IMR-90 (cell line): ENCODE data around the gene ADAMTSL2. TPM values are rescaled to one million over a fixed set of nuclear protein-coding genes. Genes with fewer than 3 reads are reported as not detected.
A peak's percentile ranks its signal among the peaks of the same experiment; 100 is the strongest.

Experiments used
- ATAC-seq: fragments of 200-7000 bp; cut with Tn5 transposase; 2 replicates; pipeline ENCODE4 v1.9.1; 2020; ENCODE audit warnings: low read depth, mild to moderate bottlenecking, moderate library complexity
- BruUV-seq: library from RNA; stranded (reverse); fragments of 400-500 nt; replicated peaks from 2 replicates; lab custom pipeline; 2021; lab: Mats Ljungman, UMichigan
- CTCF ChIA-PET: fragments of 300-600 bp; formaldehyde crosslinking; extraction: SDS; loops from one replicate; lab custom pipeline; 2021; ENCODE audit warnings: antibody characterized with exemption; lab: Yijun Ruan, JAX
- POLR2A ChIA-PET: fragments of 300-600 bp; sonication (Branson Sonifier 250); formaldehyde crosslinking; loops from one replicate; lab custom pipeline; 2022; ENCODE audit warnings: antibody characterized with exemption; ENCODE audit not compliant: unreplicated experiment; lab: Charles Lee
- DNase-seq: peaks from one replicate; pipeline ENCODE4 v3.0.0; 2013
- H2AFZ ChIP-seq: replicated peaks from 2 replicates; pipeline ENCODE3; 2013; ENCODE audit warnings: low read length, mild to moderate bottlenecking; ENCODE audit not compliant: poor library complexity
- H2AK5ac ChIP-seq: 2 replicates; pipeline ENCODE4 v1.6.1; 2013; ENCODE audit warnings: low read depth, low read length, inconsistent platforms
- H2AK9ac ChIP-seq: replicated peaks from 2 replicates; pipeline ENCODE3; 2013; ENCODE audit warnings: mild to moderate bottlenecking, low read depth, low read length, moderate library complexity; ENCODE audit not compliant: poor library complexity
- H2BK120ac ChIP-seq: 2 replicates; pipeline ENCODE4 v1.6.1; 2013; ENCODE audit warnings: low read depth, low read length, inconsistent platforms
- H2BK15ac ChIP-seq: 3 replicates; pipeline ENCODE4 v1.6.1; 2013; ENCODE audit warnings: low read depth, low read length, inconsistent platforms
- H2BK20ac ChIP-seq: 2 replicates; pipeline ENCODE4 v1.6.1; 2013; ENCODE audit warnings: low read depth, mild to moderate bottlenecking, inconsistent platforms, low read length, moderate library complexity
- H2BK5ac ChIP-seq: 2 replicates; pipeline ENCODE4 v1.6.1; 2013; ENCODE audit warnings: mild to moderate bottlenecking, low read depth, low read length, inconsistent platforms; ENCODE audit not compliant: poor library complexity, severe bottlenecking
- H3K14ac ChIP-seq: replicated peaks from 2 replicates; pipeline ENCODE4 v1.6.1; 2013; ENCODE audit warnings: low read depth, low read length, inconsistent platforms
- H3K18ac ChIP-seq: 2 replicates; pipeline ENCODE4 v1.6.1; 2013; ENCODE audit warnings: low read depth, low read length, control low read depth
- H3K23ac ChIP-seq: 2 replicates; pipeline ENCODE4 v1.6.1; 2013; ENCODE audit warnings: low read depth, low read length, inconsistent platforms
- H3K27ac ChIP-seq: 2 replicates; pipeline ENCODE4 v1.5.1; 2013; ENCODE audit warnings: mild to moderate bottlenecking, control low read depth, low read length; ENCODE audit not compliant: insufficient read depth
- H3K27me3 ChIP-seq: 2 replicates; pipeline ENCODE4 v1.6.1; 2013; ENCODE audit warnings: low read length; ENCODE audit not compliant: control insufficient read depth, insufficient read depth
- H3K36me3 ChIP-seq: 2 replicates; pipeline ENCODE4 v1.6.1; 2013; ENCODE audit warnings: low read length, mixed read lengths; ENCODE audit not compliant: control insufficient read depth, insufficient read depth
- H3K4ac ChIP-seq: 2 replicates; pipeline ENCODE4 v1.6.1; 2013; ENCODE audit warnings: low read depth, low read length, inconsistent platforms
- H3K4me1 ChIP-seq: 2 replicates; pipeline ENCODE4 v1.6.1; 2013; ENCODE audit warnings: low read length, mixed read lengths; ENCODE audit not compliant: control insufficient read depth, insufficient read depth
- H3K4me2 ChIP-seq: 2 replicates; pipeline ENCODE4 v1.6.1; 2013; ENCODE audit warnings: low read depth, mild to moderate bottlenecking, control low read depth, low read length, moderate library complexity
- H3K4me3 ChIP-seq: 2 replicates; pipeline ENCODE4 v1.5.1; 2013; ENCODE audit warnings: low read depth, mild to moderate bottlenecking, control low read depth, low read length, moderate library complexity; ENCODE audit not compliant: insufficient read depth
- H3K56ac ChIP-seq: 2 replicates; pipeline ENCODE4 v1.6.1; 2013; ENCODE audit warnings: low read length, inconsistent platforms; ENCODE audit not compliant: insufficient read depth; ENCODE audit errors: extremely low read depth
- H3K79me1 ChIP-seq, 2 experiments: 2 replicates each; pipeline ENCODE4 v1.6.1; 2013; ENCODE audit warnings: low read length in 2 of 2, inconsistent platforms in 1 of 2, low read depth in 1 of 2
- H3K9ac ChIP-seq: 2 replicates; pipeline ENCODE4 v1.6.1; 2013; ENCODE audit warnings: low read depth, low read length, control low read depth
- H3K9me1 ChIP-seq: 2 replicates; pipeline ENCODE4 v1.6.1; 2013; ENCODE audit warnings: low read length, inconsistent platforms; ENCODE audit not compliant: insufficient read depth
- H3K9me3 ChIP-seq: 2 replicates; pipeline ENCODE4 v1.6.1; 2013; ENCODE audit warnings: low read length; ENCODE audit not compliant: control insufficient read depth, insufficient read depth
- H4K20me1 ChIP-seq: 2 replicates; pipeline ENCODE4 v1.6.1; 2013; ENCODE audit warnings: low read length, inconsistent platforms; ENCODE audit not compliant: insufficient read depth
- H4K5ac ChIP-seq: 2 replicates; pipeline ENCODE4 v1.6.1; 2013; ENCODE audit warnings: mild to moderate bottlenecking, low read depth, low read length, control low read depth
- H4K8ac ChIP-seq, 2 experiments: 2 replicates each; pipeline ENCODE4 v1.6.1; 2013; ENCODE audit warnings: low read depth in 2 of 2, low read length in 2 of 2, control low read depth in 1 of 2, inconsistent platforms in 1 of 2
- H4K91ac ChIP-seq: 2 replicates; pipeline ENCODE4 v1.6.1; 2013; ENCODE audit warnings: low read depth, low read length, inconsistent platforms; ENCODE audit not compliant: insufficient read depth
- BHLHE40 ChIP-seq: fragments of 150-350 bp; IDR thresholded peaks from 2 replicates; pipeline ENCODE4 v1.6.1; 2016; ENCODE audit warnings: mild to moderate bottlenecking, low read depth, low read length
- CHD1 ChIP-seq: IDR thresholded peaks from 2 replicates; pipeline ENCODE4 v1.6.1; 2012; ENCODE audit warnings: low read depth, low read length, improper control_type of control experiment
- FOS ChIP-seq: fragments of 150-350 bp; IDR thresholded peaks from 2 replicates; pipeline ENCODE4 v1.6.1; 2016; ENCODE audit warnings: low read depth, low read length
- MAZ ChIP-seq: IDR thresholded peaks from 2 replicates; pipeline ENCODE4 v1.6.1; 2012; ENCODE audit warnings: low read depth, mild to moderate bottlenecking, low read length, improper control_type of control experiment, moderate library complexity, borderline replicate concordance
- MXI1 ChIP-seq: IDR thresholded peaks from 2 replicates; pipeline ENCODE4 v1.6.1; 2012; ENCODE audit warnings: low read depth, mild to moderate bottlenecking, low read length, moderate library complexity, borderline replicate concordance
- NFE2L2 ChIP-seq: fragments of 150-350 bp; IDR thresholded peaks from 2 replicates; pipeline ENCODE4 v1.6.1; 2016; ENCODE audit warnings: low read depth, mild to moderate bottlenecking, low read length
- POLR2A ChIP-seq: IDR thresholded peaks from 2 replicates; pipeline ENCODE4 v1.6.1; 2012; ENCODE audit warnings: mild to moderate bottlenecking, low read depth, low read length
- RCOR1 ChIP-seq: IDR thresholded peaks from 2 replicates; pipeline ENCODE4 v1.6.1; 2012; ENCODE audit warnings: mild to moderate bottlenecking, low read length, improper control_type of control experiment; ENCODE audit not compliant: insufficient replicate concordance
- RFX5 ChIP-seq: IDR thresholded peaks from 2 replicates; pipeline ENCODE4 v1.8.0; 2012; ENCODE audit warnings: low read depth, mild to moderate bottlenecking, low read length, moderate library complexity
- SMC3 ChIP-seq: fragments of 150-350 bp; IDR thresholded peaks from 2 replicates; pipeline ENCODE4 v1.6.1; 2016; ENCODE audit warnings: low read depth, mild to moderate bottlenecking, antibody characterized with exemption, low read length, moderate library complexity
- USF2 ChIP-seq: fragments of 150-350 bp; IDR thresholded peaks from 2 replicates; pipeline ENCODE4 v1.6.1; 2017; ENCODE audit warnings: mild to moderate bottlenecking, antibody characterized with exemption, low read length, low read depth
- WGBS, 2 experiments: methylation state at CpG; one replicate each; pipeline versions ENCODE4 v1.1.5 to v1.1.7; 2013; ENCODE audit warnings: missing lambda C conversion rate in 2 of 2; ENCODE audit not compliant: insufficient read length in 1 of 2; ENCODE audit errors: extremely low coverage in 2 of 2; 5-methylcytosine and 5-hydroxymethylcytosine counted together
- dilution Hi-C: fragments of 300-500 bp; cut with HindIII; formaldehyde crosslinking; loops from one replicate; pipeline ENCODE4 v1.14.3; 2018; ENCODE audit warnings: low sequenced_read_pairs; ENCODE audit not compliant: unreplicated experiment
- in situ Hi-C: fragments of 300-500 bp; cut with MboI; formaldehyde crosslinking; loops from 3 replicates; pipeline ENCODE4 v1.14.3; 2019; ENCODE audit warnings: low sequenced_read_pairs, inconsistent platforms, mixed read lengths
- intact Hi-C: fragments of 100-400 bp; cut with micrococcal nuclease; formaldehyde crosslinking; loops from 2 replicates; pipeline ENCODE4 v1.10.0; 2022
- polyA plus RNA-seq, 3 experiments: library from polyadenylated mRNA; depleted of rRNA; stranded (reverse); fragments of >200 nt; gene quantifications; 2 replicates each; pipeline ENCODE4 v1.2.3, GENCODE V29; 2012; ENCODE audit warnings: low replicate concordance in 1 of 3
- total RNA-seq: library from RNA; depleted of rRNA; stranded (reverse); fragments of >200 nt; gene quantifications from 2 replicates; pipeline ENCODE4 v1.2.3, GENCODE V29; 2012
- TF ChIP-seq, protein P1 (sequence below): fragments of 150-350 bp; IDR thresholded peaks from 2 replicates; pipeline ENCODE4 v1.6.1; 2016; ENCODE audit warnings: low read depth, mild to moderate bottlenecking, low read length, moderate library complexity, borderline replicate concordance

Gene ADAMTSL2
- total and polyA plus RNA-seq, 2 of the 4 experiments (the other 2 are of a cell fraction), result not detected

GRCh38 chr9:133521122-133522072, 13.1 kb upstream of the ADAMTSL2 start:
- Histone ChIP-seq H3K9me1 (no peaks in the 10 kb centered on the region), H3K27me3 (peaks cover 74% of the 10 kb centered on the region), H3K23ac (no peak overlapping the region), H2BK120ac (no peak overlapping the region), H2BK20ac (no peak overlapping the region), H2BK5ac (no peak overlapping the region), H4K20me1 (no peaks in the 10 kb centered on the region), H3K9ac (no peak overlapping the region), H4K8ac (no peak overlapping the region), H2AK5ac (no peak overlapping the region), H4K5ac (no peak overlapping the region), H3K4me2 (no peak overlapping the region), H3K79me1 (no peaks in the 10 kb centered on the region), H3K56ac (no peak overlapping the region), H3K14ac (no peak overlapping the region), H2AK9ac (no peak overlapping the region), H3K27ac (no peak overlapping the region), H3K18ac (no peak overlapping the region), H4K91ac (no peak overlapping the region), H2BK15ac (no peak overlapping the region), H3K4ac (no peak overlapping the region), H2AFZ (peak overlapping the region; percentile 5), H3K36me3 (no peaks in the 10 kb centered on the region), H3K9me3 (no peaks in the 10 kb centered on the region), H3K4me3 (no peak overlapping the region), H3K4me1 (no peaks in the 10 kb centered on the region)
- DNase-seq (no peak), ATAC-seq (no peak)
- intact Hi-C loops, result no loop called here
- WGBS, 2 experiments, result 56% methylated on average over 13 of the region's 21 CpGs; no CpG with 5 or more reads in 1 of the 2 experiments
- in situ Hi-C loops, result no loop called here
- BruUV-seq, result no TSS peak
- TF ChIP-seq BHLHE40 (no peak), SMC3 (no peak), RCOR1 (no peak), CHD1 (no peak), POLR2A (no peak), FOS (no peak), USF2 (no peak), NFE2L2 (no peak), RFX5 (no peak), MAZ (no peak), MXI1 (no peak)
- TF ChIP-seq, protein P1, sequence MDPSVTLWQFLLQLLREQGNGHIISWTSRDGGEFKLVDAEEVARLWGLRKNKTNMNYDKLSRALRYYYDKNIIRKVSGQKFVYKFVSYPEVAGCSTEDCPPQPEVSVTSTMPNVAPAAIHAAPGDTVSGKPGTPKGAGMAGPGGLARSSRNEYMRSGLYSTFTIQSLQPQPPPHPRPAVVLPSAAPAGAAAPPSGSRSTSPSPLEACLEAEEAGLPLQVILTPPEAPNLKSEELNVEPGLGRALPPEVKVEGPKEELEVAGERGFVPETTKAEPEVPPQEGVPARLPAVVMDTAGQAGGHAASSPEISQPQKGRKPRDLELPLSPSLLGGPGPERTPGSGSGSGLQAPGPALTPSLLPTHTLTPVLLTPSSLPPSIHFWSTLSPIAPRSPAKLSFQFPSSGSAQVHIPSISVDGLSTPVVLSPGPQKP, result no peak
- ChIA-PET CTCF (interaction anchor here (0.5 kb wide), 1 partner anchor 61 kb away, joined by 3 read pairs; no protein-coding TSS in a partner anchor), POLR2A (interaction anchor here (0.6 kb wide), 1 partner anchor 19 kb away, joined by 3 read pairs; no protein-coding TSS in a partner anchor)
- dilution Hi-C loops, result no loop called here
